ENCODE data around the gene CCL22. TPM values are rescaled to one million over a fixed set of nuclear protein-coding genes. Genes with fewer than 3 reads are reported as not detected.

CCL22 gene
- total RNA-seq, 1 experiment from 2014 or later: not detected

GRCh38 chr16:57391708-57392107, 33.1 kb downstream of the CCL22 start:
- Histone ChIP-seq H3K4me3 (ENCODE audit: low read depth, low read length, poor library complexity, severe bottlenecking) (no peak overlapping the region), H3K36me3 (ENCODE audit: insufficient read depth, low read length, poor library complexity, severe bottlenecking) (no peaks in the 10 kb centered on the region), H3K9me3 (ENCODE audit: low read depth, low read length, poor library complexity, severe bottlenecking) (no peaks in the 10 kb centered on the region), H3K27ac (ENCODE audit: low read depth, low read length, poor library complexity, severe bottlenecking) (no peak overlapping the region), H3K4me1 (ENCODE audit: insufficient read depth, low read length, poor library complexity, severe bottlenecking) (no peaks in the 10 kb centered on the region), H3K27me3 (replicated peaks; ENCODE audit: insufficient read depth, low read depth, low read length, poor library complexity) (no peaks in the 10 kb centered on the region)
- CTCF ChIA-PET: interaction anchor here (0.6 kb wide), 1 partner anchor 216 kb away, joined by 5 read pairs; no protein-coding TSS in a partner anchor
- TF ChIP-seq EZH2 (IDR thresholded peaks at IDR 0.05; ENCODE audit: borderline replicate concordance, low read depth, low read length, poor library complexity, severe bottlenecking): no peak
- no peak for TF ChIP-seq CTCF (conservative IDR thresholded peaks at IDR 0.05; ENCODE audit: low read depth, low read length)
- no TSS peak for BruUV-seq (replicated peaks)
- intact Hi-C loops (cut with micrococcal nuclease; ENCODE audit: unreplicated experiment): no loop called here
- no peak for DNase-seq (ENCODE audit: low spot score)
- POLR2A ChIA-PET (ENCODE audit: low non-redundant PET): no interaction called here

- H3K27me3 ChIP-seq (replicated peaks; ENCODE audit: insufficient read depth, low read depth, low read length, poor library complexity): no peaks in the 10 kb centered on the region
- intact Hi-C loops (cut with micrococcal nuclease; ENCODE audit: unreplicated experiment): no loop called here
- no TSS peak for BruUV-seq (replicated peaks)
- H3K36me3 ChIP-seq (ENCODE audit: insufficient read depth, low read length, poor library complexity, severe bottlenecking): no peaks in the 10 kb centered on the region
- DNase-seq (ENCODE audit: low spot score): no peak
- H3K9me3 ChIP-seq (ENCODE audit: low read depth, low read length, poor library complexity, severe bottlenecking): no peaks in the 10 kb centered on the region
- no peaks in the 10 kb centered on the region for H3K4me1 ChIP-seq (ENCODE audit: insufficient read depth, low read length, poor library complexity, severe bottlenecking)
- H3K27ac ChIP-seq (ENCODE audit: low read depth, low read length, poor library complexity, severe bottlenecking): no peak overlapping the region
- no peak for TF ChIP-seq EZH2 (IDR thresholded peaks at IDR 0.05; ENCODE audit: borderline replicate concordance, low read depth, low read length, poor library complexity, severe bottlenecking)
- no peak for TF ChIP-seq CTCF (conservative IDR thresholded peaks at IDR 0.05; ENCODE audit: low read depth, low read length)
- POLR2A ChIA-PET (ENCODE audit: low non-redundant PET): interaction anchor here (0.7 kb wide), 1 partner anchor 118 kb away, joined by 4 read pairs; no protein-coding TSS in a partner anchor
- no peak overlapping the region for H3K4me3 ChIP-seq (ENCODE audit: low read depth, low read length, poor library complexity, severe bottlenecking)
- CTCF ChIA-PET: no interaction called here
Observed at GRCh38 chr16:57392694-57393093, 34.1 kb downstream of the CCL22 start.

DNA sequence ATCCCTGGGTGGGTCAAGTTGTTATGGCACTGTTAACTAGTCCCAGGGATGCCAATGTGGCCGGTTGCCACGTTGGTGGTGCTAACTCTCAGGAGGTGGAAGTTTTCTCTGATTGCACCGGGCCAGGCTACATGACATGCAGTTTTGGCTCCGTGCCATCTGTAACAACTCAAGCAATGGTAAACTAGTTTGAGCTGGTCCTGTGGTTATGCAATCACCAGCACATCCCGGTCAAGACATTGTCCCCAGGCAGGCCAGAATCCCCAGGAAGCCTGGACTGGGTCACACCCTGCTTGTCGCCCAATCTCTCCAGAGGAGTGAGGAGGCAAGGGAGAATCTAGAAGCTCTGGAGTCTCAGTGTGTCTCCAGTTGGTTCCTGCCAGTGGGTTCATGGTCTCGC, 35.9 kb downstream of the CCL22 start:
- no peak for DNase-seq (ENCODE audit: low spot score)
- CTCF ChIA-PET: no interaction called here
- BruUV-seq (replicated peaks): no TSS peak

More for the DNA sequence above, 35.9 kb downstream of the CCL22 start:
- Histone ChIP-seq H3K27me3 (replicated peaks; ENCODE audit: insufficient read depth, low read depth, low read length, poor library complexity) (no peaks in the 10 kb centered on the region), H3K4me1 (ENCODE audit: insufficient read depth, low read length, poor library complexity, severe bottlenecking) (no peaks in the 10 kb centered on the region), H3K27ac (ENCODE audit: low read depth, low read length, poor library complexity, severe bottlenecking) (no peak overlapping the region), H3K9me3 (ENCODE audit: low read depth, low read length, poor library complexity, severe bottlenecking) (no peaks in the 10 kb centered on the region), H3K4me3 (ENCODE audit: low read depth, low read length, poor library complexity, severe bottlenecking) (no peak overlapping the region), H3K36me3 (ENCODE audit: insufficient read depth, low read length, poor library complexity, severe bottlenecking) (no peaks in the 10 kb centered on the region)
- intact Hi-C loops (cut with micrococcal nuclease; ENCODE audit: unreplicated experiment): no loop called here
- TF ChIP-seq CTCF (conservative IDR thresholded peaks at IDR 0.05; ENCODE audit: low read depth, low read length) (no peak), EZH2 (IDR thresholded peaks at IDR 0.05; ENCODE audit: borderline replicate concordance, low read depth, low read length, poor library complexity, severe bottlenecking) (no peak)
- POLR2A ChIA-PET (ENCODE audit: low non-redundant PET): no interaction called here
